GM19397 (cell line): Measurements from ENCODE around the gene PLIN1.

ENCODE experiments used
- ATAC-seq: cut with Tn5 transposase; IDR thresholded peaks from one replicate; pipeline ENCODE4 v1.9.1; 2021; ENCODE audit warnings: mild to moderate bottlenecking, moderate library complexity; ENCODE audit not compliant: unreplicated experiment

The PLIN1 gene

DNA sequence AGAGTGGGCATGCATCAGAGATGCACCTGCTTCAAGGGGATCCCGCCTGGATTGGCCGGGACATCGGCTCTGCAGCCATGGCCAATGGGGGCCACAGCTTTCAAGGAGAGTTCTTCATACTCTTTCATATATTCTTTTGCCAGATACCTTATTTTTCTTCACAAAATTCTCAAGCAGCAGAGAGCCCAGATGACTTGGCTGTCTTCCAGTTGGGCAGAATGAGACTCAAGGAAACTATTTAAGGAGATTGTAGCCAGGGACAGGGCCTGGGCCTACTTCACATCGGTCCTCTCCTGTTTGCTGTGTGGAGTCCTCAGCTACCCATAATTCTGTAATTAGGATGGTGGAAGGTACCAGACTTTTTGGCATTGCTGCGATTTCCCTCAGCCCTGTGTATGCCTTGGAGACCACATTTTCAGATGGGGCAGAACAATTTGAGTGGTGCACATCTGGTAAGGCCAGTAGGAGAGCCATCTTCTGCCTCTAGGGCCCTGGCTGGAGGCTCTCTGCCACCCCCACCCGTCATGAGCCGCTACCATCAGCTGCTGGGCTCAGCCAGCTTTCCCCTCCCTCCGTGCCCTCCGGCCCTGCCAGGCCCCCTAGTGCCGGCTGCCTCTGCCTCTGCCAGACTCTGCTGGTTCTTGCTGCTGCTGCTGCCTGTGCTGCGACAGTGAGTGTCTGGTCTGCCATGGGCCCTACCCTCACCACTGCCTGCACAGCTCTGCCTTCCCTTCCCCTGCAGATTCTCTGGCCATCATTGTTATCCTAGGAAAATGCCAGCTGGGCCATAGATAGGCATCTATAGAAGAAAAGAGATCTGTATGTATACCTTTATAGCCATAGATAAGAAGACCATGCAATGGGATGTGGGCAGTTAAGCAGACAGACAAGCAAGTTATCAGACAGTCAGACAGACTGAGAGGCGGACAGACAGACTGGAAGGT is 6.7 kb downstream of the PLIN1 start:
- no peak for ATAC-seq

DNA sequence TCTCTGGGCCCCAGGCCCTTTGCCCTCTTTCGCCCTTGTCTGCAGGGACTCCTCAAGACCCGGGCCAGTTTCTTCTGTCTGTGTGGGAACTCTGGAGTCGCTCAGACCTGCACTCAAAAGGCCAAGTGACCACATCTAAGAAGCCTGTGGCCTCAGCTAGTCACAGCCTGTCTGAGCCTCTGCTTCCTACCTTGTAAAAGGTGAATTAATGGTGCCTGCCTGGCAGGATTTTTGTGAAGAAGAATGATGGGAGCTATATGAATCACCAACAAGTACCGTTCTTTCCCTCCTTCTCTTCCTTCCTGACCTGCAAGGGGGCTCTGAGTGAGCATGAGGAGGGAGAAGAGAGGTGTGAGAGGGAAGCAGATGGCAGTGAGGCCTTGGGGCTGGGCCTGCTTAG is 7.5 kb downstream of the PLIN1 start:
- no peak for ATAC-seq

DNA sequence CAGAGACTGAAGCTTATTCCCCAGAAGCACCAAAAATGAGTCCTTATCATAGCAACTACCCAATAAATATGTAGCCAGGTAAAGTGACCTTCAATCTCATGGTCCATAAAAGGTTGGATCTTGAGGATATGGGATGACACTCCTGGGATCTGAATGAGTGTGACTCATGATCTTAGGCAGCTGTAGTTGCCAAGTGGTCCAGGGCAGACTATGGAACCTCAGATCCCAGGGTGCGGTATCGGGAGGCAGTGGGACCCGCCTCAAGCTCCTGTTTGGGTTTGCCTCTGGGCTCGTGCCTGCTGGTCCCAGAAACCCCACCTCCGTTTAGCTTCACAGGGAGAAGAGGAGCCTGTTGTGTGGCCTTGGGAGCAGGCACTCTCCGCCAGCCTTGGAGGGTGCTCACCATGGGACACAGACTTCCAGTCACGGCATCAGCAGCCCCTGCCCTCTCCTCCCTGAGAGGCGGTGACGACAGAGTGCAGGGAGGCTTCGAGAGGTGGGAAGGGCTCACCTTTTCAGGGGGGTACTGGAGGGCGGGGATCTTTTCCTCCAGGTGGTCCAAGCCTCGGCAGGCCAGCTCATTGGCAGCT is 8.1 kb downstream of the PLIN1 start:
- no peak for ATAC-seq

DNA sequence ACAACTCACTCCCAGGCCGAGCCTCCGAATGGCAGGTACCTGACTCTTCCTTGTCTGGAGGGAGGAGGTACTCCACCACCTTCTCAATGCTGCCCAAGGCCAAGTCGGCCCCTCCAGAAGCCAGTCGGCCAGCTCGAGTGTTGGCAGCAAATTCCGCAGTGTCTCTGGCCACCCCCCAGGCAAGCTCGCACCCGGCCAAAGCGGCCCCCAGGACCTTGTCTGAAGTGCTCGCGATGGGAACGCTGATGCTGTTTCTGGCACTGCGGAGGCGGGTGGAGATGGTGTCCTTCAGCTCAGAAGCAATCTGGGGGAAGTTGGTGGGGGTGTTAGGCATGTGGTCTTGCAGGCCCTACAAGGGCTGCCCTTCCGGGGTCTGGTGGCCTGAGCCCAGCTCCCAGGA is 9.2 kb downstream of the PLIN1 start:
- ATAC-seq, result no peak

DNA sequence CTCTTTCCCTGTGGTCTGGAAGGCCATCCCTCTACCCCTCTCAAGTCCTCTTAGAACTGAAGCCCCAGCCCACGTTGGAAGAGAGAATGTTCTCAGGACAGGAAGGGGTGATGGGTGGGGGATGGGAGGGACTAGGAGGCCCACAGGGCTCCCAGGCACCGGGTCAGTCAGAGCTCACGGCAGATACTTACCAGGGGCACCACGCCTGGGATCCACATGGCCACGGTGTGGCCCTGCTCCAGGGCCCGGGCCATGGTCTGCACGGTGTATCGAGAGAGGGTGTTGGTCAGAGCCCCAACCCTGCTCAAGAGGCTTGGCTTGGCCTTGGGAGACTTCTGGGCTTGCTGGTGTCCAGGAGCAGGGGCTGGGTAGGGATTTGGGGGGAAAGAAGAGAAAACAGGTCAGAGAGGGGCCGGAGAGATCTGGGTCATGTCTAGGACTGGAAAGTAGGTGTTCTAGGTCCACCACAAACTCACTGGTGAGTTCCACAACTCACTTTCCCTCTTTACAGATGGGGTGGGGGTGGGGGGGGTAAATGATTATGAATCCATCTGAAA is 9.8 kb downstream of the PLIN1 start:
- ATAC-seq, result no peak

DNA sequence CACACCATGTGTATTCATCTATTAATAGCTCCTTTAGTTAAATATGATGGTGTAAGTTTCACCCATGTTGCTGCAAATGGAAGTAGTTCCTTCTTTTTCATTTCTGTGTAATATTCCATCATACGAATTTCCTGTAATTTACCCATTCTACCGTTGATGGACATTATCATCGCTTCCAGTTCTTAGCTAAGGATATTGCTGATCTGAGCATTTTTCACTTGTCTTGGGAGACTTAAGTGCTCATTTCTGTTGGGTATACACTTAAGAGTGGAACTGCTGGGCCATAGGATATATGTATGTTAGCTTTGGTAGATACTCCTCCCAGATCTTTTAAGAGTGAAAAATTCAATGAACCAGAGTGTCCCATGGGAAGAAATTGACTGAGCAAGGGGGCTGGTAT is 11.0 kb downstream of the PLIN1 start:
- ATAC-seq, result no peak

DNA sequence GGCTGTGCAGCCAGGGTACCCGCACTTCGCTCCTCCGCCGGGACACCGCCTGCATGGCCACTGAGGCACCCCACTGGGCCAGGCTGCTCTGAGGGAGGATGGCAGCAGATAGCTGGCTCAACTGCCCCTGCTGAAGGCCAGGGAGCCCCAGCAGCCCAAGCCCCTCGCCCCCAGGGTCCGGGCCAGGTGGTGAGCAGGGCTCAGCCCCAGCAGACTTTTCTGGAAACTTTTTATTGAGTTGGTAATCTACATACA is 11.5 kb downstream of the PLIN1 start:
- no peak for ATAC-seq

DNA sequence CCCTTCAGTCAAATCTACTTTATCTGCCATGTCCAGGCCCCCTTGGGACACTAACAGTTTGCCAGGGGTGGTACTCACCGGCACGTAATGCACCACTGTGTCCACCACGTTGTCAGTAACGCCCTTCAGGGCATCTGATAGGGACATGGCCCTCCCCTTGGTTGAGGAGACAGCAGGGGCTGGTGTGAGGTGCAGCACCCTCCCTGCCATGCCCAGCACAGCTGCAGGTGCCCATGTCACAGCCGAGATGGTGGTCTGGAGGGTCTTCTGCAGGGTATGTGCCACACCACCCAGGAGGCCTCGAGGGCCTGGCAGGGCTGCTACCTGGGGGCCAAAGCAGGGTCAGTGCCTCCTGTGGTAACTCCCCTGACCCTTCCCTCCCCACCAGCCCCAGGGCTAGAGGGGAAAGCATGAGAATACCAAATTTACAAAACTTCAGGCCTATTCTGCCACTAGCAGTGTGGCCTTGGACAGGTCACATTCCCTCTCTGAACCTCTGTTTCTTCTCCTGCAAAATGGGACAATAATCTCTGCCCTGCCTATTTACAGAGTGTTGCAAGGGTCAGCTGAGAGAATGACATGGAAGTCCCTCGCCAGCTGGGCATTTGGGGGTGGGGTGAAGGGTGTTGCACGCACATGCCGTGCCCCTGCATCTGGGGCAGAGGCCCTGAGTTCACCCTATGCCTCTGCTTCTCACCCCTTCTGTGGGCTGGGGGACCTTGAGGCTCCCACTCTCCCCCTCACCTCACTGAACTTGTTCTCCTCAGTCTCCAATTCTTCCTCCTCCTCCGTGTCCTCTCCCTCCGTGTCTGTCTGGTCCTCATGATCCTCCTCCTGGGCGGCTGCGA is 12.1 kb downstream of the PLIN1 start:
- ATAC-seq, result no peak

DNA sequence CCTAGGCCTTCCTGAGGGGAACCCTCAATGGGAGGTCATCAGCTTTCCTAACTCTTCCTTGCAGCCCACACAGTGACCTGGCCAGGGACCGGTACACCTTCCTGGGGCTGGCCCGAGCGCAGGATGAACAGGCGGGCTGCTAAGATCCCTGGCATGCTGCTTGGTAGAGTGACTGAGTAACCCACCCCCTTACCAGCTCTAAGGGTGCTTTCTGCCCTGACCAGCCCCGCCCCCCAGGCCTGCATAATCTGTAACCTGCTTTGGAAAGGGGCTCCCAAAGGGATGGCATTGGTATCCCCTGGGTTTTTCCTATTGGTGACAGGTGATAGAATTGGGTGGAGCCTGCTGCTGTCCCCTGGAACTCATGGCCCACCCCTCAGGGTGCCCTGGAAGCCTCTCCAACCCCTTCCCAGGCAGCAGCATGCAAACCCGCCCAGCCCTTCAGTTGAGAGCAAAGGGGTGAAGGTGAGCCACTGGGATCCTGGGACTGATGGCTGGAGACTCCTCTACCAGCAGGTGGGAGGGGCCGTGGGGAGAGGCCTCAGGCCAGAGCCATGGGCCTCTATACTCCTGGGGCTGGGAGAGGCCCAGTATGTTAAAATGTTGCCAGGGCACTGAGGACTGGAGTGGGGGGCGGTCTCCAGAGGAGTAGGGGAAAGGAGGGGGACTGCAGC is 12.8 kb downstream of the PLIN1 start:
- ATAC-seq, result no peak

DNA sequence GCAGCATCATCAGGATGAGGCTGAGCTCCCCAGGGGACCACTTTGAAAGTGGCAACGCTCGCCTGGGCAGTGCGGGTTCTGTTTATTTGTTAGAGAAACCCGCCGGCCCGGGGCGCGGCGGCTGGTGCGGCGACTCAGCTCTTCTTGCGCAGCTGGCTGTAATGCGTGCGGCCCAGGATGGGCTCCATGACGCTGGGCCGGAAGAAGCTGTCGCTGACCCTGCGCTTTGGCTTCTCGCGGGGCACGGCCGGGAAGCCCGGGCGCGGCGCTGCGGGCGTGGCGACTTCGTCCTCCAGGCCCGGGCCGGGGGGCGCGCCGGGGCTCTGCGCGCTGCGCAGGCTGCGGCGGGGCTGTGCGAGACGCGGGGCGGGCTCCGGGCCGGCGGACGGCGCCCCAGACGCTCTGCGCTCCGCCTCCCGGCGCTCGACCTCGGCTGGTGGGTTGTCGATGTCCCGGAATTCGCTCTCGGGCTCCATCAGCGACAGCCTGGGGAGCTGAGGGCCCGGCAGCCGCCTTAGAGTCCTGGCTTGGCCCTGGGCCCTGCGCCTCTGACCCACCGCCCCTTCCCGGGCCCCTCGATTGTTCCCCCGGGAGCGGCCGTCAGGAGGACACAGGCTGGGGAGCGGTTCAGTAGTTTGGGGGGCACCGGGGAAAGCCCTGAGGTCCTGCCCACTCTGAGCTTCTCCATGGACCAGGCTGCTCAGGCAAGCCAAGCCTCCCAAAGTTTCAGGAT is 13.6 kb downstream of the PLIN1 start:
- no peak for ATAC-seq

DNA sequence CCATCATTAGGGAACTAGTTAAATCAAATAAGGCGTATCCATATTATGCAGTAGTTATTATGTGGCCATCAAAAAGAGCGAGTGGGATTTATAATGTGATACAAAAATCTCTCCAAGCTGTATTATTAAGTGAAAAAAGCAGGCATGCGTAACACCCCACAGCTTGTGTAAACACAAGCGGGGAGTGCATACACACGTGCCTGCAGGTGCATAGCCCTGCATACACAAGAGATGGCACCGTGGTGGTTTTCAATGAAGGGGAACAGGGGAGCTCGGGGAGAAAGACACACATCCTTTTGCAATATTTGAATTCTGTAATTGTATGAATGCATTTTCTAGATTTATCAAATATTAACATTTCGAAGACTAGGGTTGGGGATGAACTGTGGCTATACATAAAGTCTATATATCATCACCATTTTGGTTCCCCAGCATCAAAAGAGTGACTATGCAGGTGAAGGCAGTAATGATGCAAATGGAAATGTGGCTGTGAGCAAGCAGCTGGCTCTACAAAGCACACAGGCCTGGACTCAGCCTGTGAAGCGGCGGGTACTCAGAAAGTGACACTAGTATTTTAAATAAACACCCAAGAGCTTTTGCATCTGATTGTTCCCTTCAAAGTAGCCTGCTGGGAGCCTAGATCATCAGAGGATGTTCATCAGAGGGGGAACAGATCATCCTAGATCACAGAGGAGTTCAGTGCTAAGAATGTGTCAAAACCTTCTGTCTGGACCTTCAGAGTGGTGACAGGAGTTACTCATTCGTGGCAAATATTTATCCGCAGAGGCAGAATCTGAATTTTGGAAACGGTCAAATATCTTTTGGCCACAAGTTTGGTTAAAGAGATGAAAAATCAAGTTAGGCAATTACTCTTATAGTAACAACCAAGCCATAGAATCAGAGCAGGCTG is 14.5 kb downstream of the PLIN1 start:
- no peak for ATAC-seq

DNA sequence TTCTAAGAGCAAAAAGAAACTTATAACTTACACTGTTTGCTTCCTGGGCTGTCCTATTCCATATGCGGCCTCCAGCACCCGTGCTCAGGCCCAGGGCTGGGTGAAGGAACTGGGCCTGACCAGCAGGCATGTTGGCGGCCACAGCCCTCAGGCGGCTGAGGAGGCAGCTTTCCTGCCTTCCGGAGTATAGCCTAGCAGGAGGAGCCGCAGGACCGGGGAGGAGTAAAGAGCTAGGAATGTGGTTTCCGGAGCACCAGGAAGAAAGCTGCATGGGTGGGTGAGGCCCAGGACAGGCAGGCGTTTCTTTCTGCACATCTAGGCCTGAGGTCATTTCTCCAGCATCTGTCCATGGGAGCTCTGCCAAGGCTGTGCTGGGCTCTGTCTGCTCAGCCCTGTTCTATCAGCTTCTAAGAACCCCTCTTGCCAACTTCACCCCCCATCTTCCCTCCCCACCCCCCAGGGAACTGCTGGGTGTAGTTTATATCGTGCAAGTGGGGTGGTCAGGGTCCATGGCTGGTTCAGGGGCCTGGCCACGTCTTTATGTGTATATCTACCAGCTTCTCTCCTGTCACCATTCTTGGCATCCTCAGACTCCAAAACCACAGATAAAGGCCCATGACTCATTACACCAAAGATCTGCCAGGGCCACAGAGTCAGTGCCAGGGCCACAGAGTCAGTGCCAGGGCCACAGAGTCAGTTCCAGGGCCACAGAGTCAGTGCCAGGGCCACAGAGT is 16.1 kb downstream of the PLIN1 start:
- no peak for ATAC-seq

DNA sequence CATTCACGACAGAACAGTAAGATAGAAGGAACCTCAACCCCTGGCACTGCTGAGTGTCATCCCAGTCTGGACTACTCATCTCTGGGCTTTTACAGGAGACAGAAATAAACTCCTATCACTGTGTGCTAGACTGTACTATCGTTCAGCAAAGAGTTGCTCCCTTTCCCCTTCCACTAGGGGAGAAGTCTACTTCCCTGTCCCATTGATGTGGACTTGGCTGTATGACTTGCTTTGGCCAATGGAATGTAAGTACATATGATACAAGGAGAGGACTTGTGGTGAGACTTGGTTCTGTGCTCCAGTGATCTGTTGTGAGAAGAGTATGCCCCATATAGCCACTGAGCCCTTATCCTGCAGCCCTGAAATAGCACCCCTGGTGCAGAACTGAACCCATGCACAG is 18.6 kb downstream of the PLIN1 start:
- ATAC-seq, result no peak

DNA sequence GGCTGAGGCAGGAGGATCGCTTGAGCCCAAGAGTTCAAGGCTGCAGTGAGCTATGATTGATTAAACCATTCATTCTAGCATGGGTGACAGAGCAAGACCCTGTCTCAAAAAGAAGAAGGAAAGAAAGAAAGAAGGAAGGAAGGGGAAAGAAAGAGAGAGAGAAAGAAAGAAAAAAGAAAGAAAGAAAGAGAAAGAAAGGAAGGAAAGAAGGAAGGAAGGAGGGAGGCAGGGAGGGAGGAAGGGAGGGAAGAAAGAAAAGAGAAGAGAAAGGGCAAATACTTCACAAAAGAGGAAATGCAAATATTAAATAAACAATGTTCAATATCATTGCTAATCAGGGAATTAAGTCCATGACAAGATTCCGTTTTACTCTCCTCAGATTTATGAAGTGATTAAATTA is 19.9 kb downstream of the PLIN1 start:
- ATAC-seq, result no peak

DNA sequence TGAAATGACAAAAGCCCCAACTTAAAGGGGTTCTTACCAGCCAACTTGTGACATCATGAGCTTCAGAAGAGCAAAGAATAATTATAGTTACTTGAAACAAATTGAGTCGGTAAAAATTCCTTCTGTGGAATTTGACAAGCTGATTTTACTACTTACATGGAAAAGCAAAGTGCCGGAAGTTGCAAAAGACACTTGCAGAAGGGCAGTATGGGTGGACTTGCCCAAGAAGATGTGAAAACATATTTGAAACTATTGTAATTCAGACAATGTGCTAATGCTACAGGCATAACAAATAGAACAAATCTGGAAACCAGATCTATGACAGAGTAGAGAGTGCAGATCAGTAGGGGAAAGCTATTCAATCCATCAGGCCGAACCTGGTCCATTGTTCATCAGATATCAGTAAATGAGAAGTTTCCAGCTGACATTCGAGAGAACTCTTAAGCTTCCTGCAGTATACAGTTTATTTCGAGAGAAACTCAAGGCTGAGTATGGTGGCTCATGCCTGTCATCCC is 21.4 kb downstream of the PLIN1 start:
- ATAC-seq, result no peak

DNA sequence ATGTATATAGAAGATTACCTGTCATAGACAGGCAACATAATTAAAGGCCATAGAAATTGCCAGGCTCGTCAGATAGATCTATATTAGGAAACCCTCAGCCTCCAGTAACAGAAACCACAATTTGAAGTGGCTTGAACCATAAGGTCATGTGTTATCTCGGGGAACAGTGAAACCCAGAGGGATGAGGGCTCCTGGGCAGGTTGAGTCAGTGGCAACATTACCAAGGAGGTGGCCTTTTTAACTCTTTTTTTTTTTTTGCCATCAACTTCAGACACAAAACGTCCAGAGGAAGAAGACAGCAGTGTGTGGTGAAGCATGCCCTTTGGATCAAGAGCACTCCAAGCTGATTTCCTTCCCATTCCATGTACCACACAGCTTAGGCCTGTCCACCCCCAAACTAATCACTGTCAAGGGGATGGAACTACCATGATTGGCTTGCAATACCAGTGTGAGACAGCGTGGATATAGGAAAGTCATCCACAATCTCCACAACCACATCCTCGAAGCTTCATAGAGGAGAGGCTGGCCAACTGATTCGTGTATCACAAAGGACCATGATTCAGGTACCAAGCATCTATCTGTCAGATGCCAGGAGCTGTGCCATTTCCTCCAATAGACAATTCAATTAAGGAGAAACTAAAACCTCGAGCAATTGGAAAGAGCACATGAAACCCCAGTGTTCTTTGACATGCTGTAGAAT is 22.9 kb downstream of the PLIN1 start:
- ATAC-seq, result no peak

DNA sequence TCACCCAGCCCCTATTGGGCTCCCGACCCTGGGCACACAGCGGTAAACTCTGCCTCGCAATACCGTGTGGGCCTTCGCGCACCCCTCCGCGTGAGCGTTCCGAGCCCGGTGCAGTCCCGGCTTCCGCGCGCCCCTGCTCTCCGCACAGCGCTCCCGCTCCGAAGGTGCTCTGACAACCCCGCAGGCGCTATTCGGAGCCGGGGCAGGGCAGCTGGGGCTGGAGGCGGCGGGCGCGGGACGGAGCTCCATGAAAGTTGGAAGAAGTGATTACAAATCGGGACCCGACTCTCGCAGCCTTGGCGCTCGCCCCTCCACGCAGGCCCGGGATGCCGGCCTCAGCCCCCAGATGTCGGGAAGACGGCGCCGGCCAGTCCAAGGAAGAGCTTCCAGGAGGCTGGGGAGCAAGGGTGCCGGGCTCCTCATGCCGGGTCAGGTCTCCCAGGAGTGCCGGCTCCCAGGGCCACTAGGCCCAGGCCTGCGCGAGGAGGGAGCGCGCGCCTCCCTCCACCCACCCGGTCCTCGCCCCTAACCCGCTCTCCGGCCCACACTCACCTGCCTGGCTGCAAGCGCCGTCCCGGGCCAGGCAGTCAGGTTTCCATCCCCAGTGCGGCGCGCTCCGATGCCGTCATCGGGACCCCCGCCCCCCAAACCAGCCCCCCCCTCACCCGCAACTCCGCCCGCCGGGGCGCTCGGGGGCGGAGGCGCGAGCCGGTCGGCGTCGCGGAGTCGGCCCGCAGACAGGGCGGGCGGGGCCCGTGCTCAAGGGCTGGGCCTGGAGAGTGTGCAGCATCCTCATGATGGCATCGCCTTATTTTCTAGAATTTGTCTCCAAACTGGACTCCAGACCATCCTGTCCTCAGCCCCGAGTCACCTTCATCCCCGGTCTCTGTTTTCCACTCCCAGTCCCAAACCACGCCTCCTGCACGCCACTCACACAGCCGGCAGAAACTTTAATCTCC is 24.0 kb downstream of the PLIN1 start, which contains the start of gene KIF7:
Gene KIF7 (minus strand): TSS at position 621 of the 959 bp plus-strand sequence. CDS start 2,537 bp downstream, outside the sequence.
- no peak for ATAC-seq
